ENCODE data around the gene CCDC8.

GRCh38 chr19:46429999-46430398 is 16.6 kb upstream of the CCDC8 start:
- no peak for TF ChIP-seq POLR2A (IDR thresholded peaks at IDR 0.05)
- no peak for TF ChIP-seq CTCF (IDR thresholded peaks at IDR 0.05)
